ENCODE data around the gene MAST1. TPM values are rescaled to one million over a fixed set of nuclear protein-coding genes. Genes with fewer than 3 reads are reported as not detected.
"Not testable (repeated sequence)": the region's sequence is repeated elsewhere in the genome, so short reads cannot be mapped to it uniquely, and the experiment has no call there.

The MAST1 gene
- total RNA-seq, 1 donor from 2014 or later, result 0.59 TPM

DNA sequence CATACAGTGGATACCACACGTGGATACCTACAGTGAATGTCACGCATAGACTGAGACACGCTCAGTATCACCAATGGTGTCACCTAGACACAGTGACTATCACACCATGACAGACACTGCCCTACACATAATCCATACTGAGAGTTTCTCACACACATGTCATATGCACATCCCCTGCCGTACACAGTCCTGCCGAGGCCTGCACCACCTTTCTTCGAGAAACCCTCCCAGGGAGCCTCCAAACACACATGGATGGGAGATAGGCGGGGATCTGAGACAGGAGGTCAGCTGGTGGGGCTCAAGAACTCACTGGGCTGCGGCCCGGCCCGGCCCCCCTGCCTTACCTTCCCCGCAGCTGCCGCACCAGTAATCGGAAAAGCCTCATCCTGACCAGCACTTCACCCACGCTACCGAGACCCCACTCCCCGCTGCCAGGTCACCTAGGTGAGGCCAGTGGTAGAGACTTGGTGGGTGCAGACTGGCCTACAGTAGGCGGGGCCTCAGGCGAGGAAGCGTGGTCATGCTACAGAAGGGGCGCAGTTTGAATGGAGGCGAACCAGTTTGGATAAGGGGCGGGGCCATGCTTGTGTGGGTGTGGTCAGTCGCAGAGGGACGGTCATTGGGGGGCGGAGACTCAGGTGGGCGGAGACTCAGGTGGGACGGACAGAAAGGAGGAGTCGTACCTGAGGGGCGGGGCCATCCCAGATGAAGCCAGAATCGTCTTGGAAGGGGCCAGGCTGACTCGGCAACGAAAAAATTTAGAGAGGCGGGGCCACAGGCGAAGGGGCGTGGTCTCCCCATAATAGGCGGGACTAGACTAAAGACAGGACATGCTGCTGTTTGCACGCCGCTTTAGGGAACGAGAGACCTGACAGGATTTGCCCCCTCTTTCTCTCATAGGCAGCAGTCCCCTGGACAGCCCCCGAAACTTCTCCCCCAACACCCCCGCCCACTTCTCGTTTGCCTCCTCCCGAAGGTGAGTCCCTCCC lies 2.1 kb downstream of the MAST1 start:
- no peak for DNase-seq (ENCODE audit: low read depth, low spot score)

- DNase-seq (ENCODE audit: low read depth, low spot score), result no peak
Observed at GRCh38 chr19:12841094-12841493, 2.8 kb downstream of the MAST1 start.

GRCh38 chr19:12842511-12842910 lies 4.2 kb downstream of the MAST1 start:
- no peak for DNase-seq (ENCODE audit: low read depth, low spot score)

- DNase-seq (ENCODE audit: low read depth, low spot score), result no peak
Observed at GRCh38 chr19:12843328-12843727, 5.0 kb downstream of the MAST1 start.

DNA sequence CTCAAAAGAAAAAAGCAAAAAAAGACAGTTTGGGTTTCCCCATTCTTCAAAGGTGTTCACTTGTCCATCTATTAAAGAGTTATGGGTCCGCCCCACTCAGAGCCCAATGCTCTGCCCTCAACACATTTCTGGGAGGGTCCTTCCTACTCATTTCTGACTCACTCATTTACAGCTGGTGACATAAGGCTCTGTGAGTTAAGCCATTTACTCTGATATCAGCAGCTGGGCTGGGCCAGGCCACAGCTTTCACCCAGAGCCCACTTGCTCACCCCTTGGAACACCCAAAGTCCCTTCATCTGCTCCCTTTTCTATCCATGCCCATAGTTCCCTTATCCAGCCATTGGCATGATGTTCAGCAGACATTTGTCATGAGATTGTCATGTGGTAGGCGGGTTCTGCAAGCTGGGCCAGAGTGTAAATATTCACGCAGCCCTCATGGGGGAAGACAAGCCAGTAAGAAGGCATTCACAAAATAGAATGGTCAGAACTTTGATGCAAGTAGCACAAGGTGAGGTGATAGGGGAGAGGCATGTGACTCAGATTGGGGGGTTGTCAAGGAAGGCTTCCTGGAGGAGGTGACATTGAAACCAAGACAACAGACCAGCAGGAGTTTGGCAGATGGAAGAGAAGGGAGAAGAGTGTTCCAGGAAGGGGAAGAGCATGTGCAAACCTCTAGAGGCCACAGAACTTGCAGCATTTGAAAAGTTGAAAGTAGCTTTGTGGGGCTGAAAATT lies 5.9 kb downstream of the MAST1 start:
- no peak for DNase-seq (ENCODE audit: low read depth, low spot score)

- DNase-seq (ENCODE audit: low read depth, low spot score), result not testable (repeated sequence)
Observed at GRCh38 chr19:12846613-12847012, 8.3 kb downstream of the MAST1 start.

- no peak for DNase-seq (ENCODE audit: low read depth, low spot score)
Observed at GRCh38 chr19:12847159-12848139, 9.1 kb downstream of the MAST1 start.

- DNase-seq (ENCODE audit: low read depth, low spot score), result no peak
Observed at GRCh38 chr19:12856653-12857052, 18.3 kb downstream of the MAST1 start.

DNA sequence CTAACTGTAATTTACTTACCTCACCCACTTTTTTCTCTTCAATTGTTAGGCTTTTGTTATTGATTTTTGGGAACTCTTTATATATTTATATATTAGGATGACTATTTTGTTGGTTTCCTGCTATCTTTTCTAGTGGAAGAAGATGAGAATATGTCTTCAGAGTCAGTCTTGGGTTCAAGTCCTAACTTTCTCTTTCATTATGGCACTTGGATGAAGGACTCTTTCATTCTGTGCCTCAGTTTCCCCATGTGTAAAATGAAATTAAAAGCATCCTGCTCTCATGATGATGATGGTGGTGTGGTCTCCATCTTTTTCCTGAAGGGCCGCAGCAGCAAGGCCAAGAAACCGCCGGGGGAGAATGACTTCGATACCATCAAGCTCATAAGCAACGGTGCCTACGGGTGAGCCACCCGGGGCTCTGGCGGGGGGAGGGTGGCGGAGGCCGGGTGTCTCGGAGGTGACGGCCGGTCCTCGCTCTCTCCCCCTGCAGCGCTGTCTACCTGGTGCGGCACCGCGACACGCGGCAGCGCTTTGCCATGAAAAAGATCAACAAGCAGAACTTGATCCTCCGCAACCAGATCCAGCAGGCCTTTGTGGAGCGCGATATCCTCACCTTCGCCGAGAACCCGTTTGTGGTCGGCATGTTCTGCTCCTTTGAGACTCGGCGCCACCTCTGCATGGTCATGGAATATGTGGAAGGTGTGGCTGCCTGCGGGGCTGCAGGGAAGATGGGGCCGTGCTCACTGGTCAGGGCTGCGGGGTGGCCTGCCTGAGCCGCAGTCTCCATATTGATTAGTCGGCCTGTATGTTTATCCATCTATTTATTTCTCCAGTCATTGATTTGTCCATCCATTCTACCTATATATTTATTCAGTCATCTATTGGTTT lies 20.0 kb downstream of the MAST1 start:
- no peak for DNase-seq (ENCODE audit: low read depth, low spot score)

DNA sequence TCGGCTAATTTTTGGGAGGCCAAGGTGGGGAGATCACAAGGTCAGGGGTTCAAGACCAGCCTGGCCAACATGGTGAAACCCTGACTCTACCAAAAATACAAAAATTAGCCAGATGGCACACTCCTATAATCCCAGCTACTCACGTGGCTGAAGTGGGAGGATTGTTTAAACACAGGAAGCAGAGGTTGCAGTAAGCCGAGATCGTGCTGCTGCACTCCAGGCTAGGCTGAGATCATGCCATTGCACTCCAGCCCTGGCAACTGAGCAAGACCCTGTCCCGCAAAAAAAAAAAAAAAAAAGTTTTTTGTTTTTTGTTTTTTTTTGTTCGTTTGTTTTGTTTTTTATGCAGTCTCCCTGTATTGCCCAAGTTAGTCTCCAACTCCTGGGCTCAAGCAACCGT lies 21.2 kb downstream of the MAST1 start:
- DNase-seq (ENCODE audit: low read depth, low spot score), result no peak

GRCh38 chr19:12864143-12864542 lies 25.8 kb downstream of the MAST1 start:
- DNase-seq (ENCODE audit: low read depth, low spot score), result no peak

DNA sequence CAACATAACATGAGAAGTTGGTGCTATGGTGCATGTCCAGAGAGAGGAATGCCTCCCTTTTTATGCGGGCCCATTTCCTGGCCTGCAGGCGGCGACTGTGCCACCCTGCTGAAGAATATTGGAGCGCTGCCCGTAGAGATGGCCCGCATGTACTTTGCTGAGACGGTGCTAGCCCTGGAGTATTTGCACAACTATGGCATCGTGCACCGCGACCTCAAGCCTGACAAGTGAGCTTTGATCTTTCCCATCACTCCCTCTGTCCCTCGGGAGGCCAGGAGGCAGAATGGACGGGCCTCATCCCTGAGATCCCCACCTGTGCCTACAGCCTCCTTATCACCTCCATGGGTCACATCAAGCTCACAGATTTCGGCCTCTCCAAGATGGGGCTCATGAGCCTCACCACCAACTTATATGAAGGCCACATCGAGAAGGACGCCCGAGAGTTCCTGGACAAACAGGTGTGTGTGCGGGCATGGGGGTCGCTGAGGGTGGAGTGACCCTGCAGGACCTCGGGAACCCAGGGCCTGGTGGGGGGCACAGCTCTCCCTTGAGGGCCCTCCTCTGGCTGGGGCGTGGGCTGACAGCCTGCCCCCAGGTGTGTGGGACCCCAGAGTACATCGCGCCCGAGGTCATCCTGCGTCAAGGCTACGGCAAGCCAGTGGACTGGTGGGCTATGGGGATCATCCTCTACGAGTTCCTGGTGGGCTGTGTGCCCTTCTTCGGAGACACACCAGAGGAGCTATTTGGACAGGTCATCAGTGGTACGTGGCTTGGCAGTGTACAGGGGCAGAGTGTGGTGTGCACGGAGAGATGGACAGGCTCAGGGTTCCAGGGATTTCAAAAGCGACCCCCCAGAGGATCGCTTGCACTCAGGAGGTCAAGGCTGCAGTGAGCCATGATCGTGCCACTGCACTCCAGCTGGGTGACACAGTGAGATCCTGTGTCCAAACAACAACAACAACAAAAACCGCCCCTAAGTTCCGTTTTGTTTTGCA lies 26.7 kb downstream of the MAST1 start:
- no peak for DNase-seq (ENCODE audit: low read depth, low spot score)

GRCh38 chr19:12865746-12866415 lies 27.6 kb downstream of the MAST1 start:
- no peak for DNase-seq (ENCODE audit: low read depth, low spot score)

GRCh38 chr19:12866416-12867119 lies 28.3 kb downstream of the MAST1 start:
- DNase-seq (ENCODE audit: low read depth, low spot score), result no peak

- DNase-seq (ENCODE audit: low read depth, low spot score), result no peak
Observed at GRCh38 chr19:12867120-12868099, 29.1 kb downstream of the MAST1 start.

DNA sequence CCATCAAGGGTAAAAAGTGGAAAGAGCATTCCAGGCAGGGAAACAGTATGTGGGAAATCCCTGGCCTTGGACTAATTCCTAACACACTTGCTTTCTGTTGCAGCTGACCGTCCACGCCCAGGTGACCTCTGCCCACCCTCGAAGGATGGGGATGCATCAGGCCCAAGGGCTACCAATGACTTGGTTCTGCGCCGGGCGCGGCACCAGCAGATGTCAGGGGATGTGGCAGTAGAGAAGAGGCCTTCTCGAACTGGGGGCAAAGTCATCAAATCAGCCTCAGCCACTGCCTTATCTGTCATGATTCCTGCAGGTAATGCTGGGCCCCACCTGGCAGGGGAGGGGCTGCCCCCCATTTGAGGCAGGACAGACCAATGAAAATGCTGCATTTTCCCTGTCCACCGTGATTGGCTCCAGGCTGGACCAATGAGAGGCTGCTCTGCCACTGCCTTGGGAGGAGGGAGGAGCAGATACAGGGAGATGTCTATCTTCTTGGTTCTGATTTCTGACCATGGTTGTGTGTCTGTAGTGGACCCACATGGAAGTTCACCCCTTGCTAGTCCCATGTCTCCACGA lies 30.3 kb downstream of the MAST1 start:
- no peak for DNase-seq (ENCODE audit: low read depth, low spot score)

All from pulmonary artery endothelial cell (primary cell).